GM10248 (cell line): ENCODE data around the gene IL1RL2.

Experiments
- CTCF ChIA-PET: fragments of 300-600 bp; sonication (Branson Sonifier 250); formaldehyde crosslinking; extraction: SDS; loops from one replicate; lab custom pipeline; 2021; ENCODE audit warnings: antibody characterized with exemption; lab: Yijun Ruan, JAX
- POLR2A ChIA-PET: fragments of 350-650 bp; sonication (Branson Sonifier 250); formaldehyde crosslinking; extraction: SDS; loops from one replicate; lab custom pipeline; 2020; ENCODE audit warnings: antibody characterized with exemption; lab: Yijun Ruan, JAX
- DNase-seq: peaks from one replicate; pipeline ENCODE4 v3.0.0; 2012; ENCODE audit errors: extremely low spot score
- TF ChIP-seq, protein P1 (sequence below): IDR thresholded peaks from 2 replicates; pipeline ENCODE4 v1.5.1; 2012; ENCODE audit warnings: mild to moderate bottlenecking, low read depth; ENCODE audit errors: extremely low read depth, missing control alignments, control extremely low read depth

IL1RL2 gene

DNA sequence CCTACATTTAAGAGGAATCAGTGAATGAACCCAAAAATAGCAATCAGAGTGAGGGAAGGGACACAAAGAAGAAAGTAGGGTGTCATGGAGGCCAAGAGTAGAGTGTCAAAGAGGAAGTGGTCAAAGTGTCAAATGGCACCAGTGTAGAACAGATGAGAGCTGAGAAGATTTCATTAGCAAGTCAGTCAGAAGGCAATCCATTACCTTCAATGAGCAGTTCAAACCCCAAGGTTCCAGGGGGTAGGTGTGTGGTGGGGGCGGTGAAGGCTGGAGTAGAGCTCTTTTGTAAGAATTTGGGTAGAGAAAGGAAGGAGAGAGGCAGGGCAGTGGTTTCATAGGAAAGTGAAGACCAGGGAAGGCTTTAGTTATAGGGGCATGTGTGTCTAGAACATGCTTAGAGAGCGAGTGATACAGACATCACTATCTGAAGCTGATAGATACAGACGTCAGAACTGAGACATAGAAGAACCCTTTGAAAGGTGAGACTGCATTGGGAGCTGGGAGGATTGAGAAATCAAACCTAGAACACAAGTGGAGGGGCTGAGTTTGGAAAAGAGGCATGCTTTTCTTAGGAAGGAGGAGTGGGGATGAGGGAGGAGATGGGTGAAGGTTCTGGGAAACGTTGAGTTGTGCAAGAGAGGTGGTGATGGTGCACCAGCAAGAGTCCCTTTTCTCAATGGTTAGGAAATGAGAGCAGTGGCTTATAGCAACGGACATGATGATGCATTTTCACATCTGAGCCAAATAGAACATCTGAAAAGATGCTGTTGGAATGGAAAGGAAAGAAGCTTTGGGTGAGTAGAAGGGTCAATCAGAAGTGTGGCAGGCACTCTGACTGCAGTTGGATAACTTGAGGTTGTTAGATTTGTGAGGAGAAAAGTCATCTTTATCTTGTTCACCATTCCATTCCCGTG lies 75.7 kb downstream of the IL1RL2 start:
- ChIA-PET CTCF (interaction anchor here (1.2 to 4.3 kb wide), 6 partner anchors 11 to 185 kb away, joined by 3 to 16 read pairs (median 4); partner anchors contain the start of gene IL18R1), POLR2A (no interaction called here)
- TF ChIP-seq, protein P1, sequence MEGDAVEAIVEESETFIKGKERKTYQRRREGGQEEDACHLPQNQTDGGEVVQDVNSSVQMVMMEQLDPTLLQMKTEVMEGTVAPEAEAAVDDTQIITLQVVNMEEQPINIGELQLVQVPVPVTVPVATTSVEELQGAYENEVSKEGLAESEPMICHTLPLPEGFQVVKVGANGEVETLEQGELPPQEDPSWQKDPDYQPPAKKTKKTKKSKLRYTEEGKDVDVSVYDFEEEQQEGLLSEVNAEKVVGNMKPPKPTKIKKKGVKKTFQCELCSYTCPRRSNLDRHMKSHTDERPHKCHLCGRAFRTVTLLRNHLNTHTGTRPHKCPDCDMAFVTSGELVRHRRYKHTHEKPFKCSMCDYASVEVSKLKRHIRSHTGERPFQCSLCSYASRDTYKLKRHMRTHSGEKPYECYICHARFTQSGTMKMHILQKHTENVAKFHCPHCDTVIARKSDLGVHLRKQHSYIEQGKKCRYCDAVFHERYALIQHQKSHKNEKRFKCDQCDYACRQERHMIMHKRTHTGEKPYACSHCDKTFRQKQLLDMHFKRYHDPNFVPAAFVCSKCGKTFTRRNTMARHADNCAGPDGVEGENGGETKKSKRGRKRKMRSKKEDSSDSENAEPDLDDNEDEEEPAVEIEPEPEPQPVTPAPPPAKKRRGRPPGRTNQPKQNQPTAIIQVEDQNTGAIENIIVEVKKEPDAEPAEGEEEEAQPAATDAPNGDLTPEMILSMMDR: no peak
- DNase-seq: no peak

DNA sequence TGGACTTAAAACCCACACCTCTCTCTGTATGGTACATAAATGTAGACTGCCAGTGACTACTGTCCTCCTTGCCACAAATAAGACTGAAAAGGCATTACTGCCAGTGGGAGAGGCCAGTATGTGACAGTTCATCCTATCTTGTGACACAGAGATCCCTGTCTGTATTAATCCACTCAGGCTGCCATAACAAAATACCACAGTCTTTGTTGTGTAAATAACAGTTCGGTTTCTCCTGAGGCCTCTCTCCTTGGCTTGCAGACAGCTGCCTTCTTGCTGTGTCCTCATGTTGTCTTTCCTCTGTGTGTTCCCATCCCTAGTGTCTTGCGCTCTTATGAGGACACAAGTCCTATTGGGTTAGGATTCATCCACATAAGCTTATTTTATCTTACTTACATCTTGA lies 78.1 kb downstream of the IL1RL2 start:
- ChIA-PET POLR2A (no interaction called here), CTCF (interaction anchor here (2.8 kb wide), 1 partner anchor 9 kb away, joined by 6 read pairs; no protein-coding TSS in a partner anchor)
- TF ChIP-seq, protein P1: no peak
- DNase-seq: no peak

DNA sequence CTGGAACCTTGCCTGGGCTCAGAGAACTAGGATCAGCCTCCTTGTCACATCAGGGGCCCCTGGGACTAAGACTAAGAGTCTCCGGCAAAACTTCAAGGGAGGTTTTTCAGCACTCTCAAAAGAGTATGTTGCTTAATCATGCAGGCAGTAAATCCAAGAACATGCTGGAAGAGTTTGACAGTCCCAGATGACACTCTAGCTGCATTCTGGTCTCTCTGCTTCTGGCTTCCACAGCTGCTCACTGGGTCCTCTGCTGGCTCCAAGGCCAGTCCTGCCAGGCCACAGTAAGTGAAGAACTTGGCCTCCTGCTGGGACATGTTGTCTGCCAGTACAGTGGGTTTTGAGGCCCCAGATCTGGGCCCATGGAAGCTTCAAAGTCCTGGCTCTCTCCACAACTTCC lies 79.4 kb downstream of the IL1RL2 start:
- POLR2A ChIA-PET: no interaction called here
- CTCF ChIA-PET: interaction anchor here (1.7 to 2.8 kb wide), 4 partner anchors 10 to 35 kb away, joined by 4 to 8 read pairs (median 6); no protein-coding TSS in a partner anchor
- DNase-seq: no peak
- TF ChIP-seq, protein P1: no peak

DNA sequence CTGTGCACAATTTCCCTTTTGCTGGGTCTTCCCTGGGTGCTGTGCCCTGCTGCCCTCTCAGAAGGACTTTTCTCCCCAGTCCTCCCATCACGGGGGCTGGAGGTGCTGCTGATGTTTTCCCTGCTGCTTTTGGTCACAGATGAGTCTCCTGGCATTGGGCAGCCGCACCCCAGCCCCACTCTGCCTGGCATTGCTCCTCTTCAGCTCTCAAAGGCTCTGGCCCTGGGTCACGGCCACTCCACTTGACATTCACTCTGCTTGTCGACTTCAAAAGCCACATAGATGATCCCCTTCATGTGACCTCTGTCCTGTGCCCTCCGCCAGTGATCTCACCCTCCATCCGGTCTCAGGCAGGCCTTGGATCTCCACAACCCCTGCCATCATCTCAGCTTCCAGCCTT lies 81.0 kb downstream of the IL1RL2 start:
- CTCF ChIA-PET: no interaction called here
- TF ChIP-seq, protein P1: no peak
- POLR2A ChIA-PET: no interaction called here

DNA sequence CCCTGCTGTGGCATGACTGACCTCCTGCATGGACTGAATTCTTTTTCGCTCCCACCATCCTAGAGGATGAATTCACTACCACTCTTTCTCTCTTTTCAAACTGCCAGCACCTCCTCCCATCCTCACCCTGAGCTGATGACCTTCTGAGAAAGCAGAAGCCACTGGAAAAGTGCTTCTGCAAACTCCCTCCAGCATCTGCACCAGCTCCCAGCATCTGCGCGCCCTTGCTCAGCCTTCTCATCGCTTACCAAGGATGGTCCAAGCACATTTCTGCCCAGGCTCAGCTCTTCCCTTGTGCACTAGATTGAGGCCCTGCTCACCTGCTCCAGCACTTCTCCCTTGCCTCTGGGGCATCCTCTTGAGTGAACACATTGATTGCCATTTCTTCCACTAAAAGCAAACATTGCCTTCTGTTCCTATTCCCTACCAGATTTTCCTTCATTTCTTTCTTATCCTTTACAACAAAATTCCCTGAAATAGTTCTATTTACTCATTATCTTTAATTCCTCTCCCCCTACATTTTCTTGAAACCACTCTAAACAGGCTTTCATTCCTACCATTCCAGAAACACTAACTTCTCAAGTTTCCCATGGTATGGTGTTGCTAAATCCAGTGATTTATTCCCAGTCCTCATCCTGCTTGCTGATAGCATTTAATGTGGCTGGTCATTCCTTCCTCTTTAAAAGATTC lies 81.8 kb downstream of the IL1RL2 start:
- DNase-seq: no peak
- TF ChIP-seq, protein P1: no peak
- ChIA-PET POLR2A (no interaction called here), CTCF (interaction anchor here (1.3 kb wide), 1 partner anchor 28 kb away, joined by 5 read pairs; no protein-coding TSS in a partner anchor)

More for the DNA sequence above, 81.0 kb downstream of the IL1RL2 start:
- no peak for DNase-seq

DNA sequence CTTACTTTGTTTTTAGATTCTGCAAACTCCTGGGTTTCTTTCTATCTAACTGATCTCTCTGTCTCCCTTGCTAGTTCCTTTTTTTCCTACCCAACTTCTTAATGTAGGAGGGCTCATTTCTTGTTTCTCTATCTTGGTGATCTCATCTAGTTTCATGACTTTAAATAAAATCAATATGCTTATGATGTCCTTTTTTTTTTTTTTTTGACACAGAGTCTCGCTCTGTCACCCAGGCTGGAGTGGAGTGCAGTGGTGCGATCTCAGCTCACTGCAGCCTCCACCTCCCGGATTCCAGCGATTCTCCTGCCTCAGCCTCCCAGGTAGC lies 82.3 kb downstream of the IL1RL2 start:
- ChIA-PET POLR2A (no interaction called here), CTCF (interaction anchor here (0.9 to 1.3 kb wide), 4 partner anchors 15 to 32 kb away, joined by 3 to 5 read pairs (median 4); no protein-coding TSS in a partner anchor)
- TF ChIP-seq, protein P1: no peak
- no peak for DNase-seq
